ENCODE measurements around the gene SORBS1.

- TF ChIP-seq CTCF (IDR thresholded peaks at IDR 0.05; ENCODE audit: insufficient read depth, low read length): no peak
- no peak for TF ChIP-seq POLR2AphosphoS5 (IDR thresholded peaks at IDR 0.05; ENCODE audit: low read depth)
- TF ChIP-seq REST (IDR thresholded peaks at IDR 0.05; ENCODE audit: insufficient replicate concordance, low read depth): no peak
Observed at GRCh38 chr10:95574649-95575365, 13.6 kb upstream of the SORBS1 start.
